ENCODE results near the gene GMPPB. TPM values are rescaled to one million over a fixed set of nuclear protein-coding genes. Genes with fewer than 3 reads are reported as not detected.
A peak's percentile ranks its signal among the peaks of the same experiment; 100 is the strongest.

GMPPB gene
- total and polyA plus RNA-seq, 2 of the 8 experiments (the other 6 are each of a cell fraction or from before 2014, with no cell fraction given): 20.9 to 23.9 TPM

- no peaks in the 10 kb centered on the region for H3K4me1 ChIP-seq (replicated peaks in 1 of 4; ENCODE audit: control insufficient read depth in 3 of 4, insufficient read depth in 4 of 4, low read length in 3 of 4)
- WGBS, 2 experiments (ENCODE audit: extremely low coverage in 1 of 2, insufficient coverage in 1 of 2, insufficient read length in 1 of 2, insufficient replicate concordance in 2 of 2, low coverage in 1 of 2, low lambda C conversion rate in 2 of 2, missing lambda C conversion rate in 1 of 2): 77% methylated on average over 7 of the region's 7 CpGs; no CpG with 5 or more reads in 1 of the 2 experiments
- TF ChIP-seq TEAD4 (IDR thresholded peaks at IDR 0.05; ENCODE audit: low read depth, low read length) (no peak), SUZ12 (IDR thresholded peaks at IDR 0.05; ENCODE audit: low read length) (no peak), CREB1 (IDR thresholded peaks at IDR 0.05) (no peak), TBP (IDR thresholded peaks at IDR 0.05; ENCODE audit: low read depth, low read length) (no peak), PHF8 (conservative IDR thresholded peaks at IDR 0.05; ENCODE audit: low read depth, low read length) (no peak), HDAC2 (IDR thresholded peaks at IDR 0.05; ENCODE audit: borderline replicate concordance in 1 of 2, low read depth in 2 of 2, low read length in 2 of 2) (no peak), CEBPB (IDR thresholded peaks at IDR 0.05; ENCODE audit: low read depth, low read length) (no peak), TCF12 (IDR thresholded peaks at IDR 0.05; ENCODE audit: low read depth, low read length) (no peak), RBBP5 (IDR thresholded peaks at IDR 0.05; ENCODE audit: borderline replicate concordance, low read depth, low read length) (no peak), TAF1 (IDR thresholded peaks at IDR 0.05; ENCODE audit: low read depth, low read length) (no peak), YY1 (IDR thresholded peaks at IDR 0.05; ENCODE audit: low read depth, low read length) (no peak), MAX (IDR thresholded peaks at IDR 0.05) (no peak), KDM1A (IDR thresholded peaks at IDR 0.05; ENCODE audit: borderline replicate concordance, low read length) (no peak)
Observed at GRCh38 chr3:49680493-49681231, 43.1 kb downstream of the GMPPB start.

More at GRCh38 chr3:49680493-49681231, 43.1 kb downstream of the GMPPB start:
- Histone ChIP-seq H3K27me3 (replicated peaks in 1 of 4; ENCODE audit: control insufficient read depth in 3 of 4, extremely low read depth in 1 of 4, insufficient read depth in 3 of 4, low read length in 3 of 4) (peaks cover 0 to 3% (median 3%) of the 10 kb centered on the region in 4 experiments; a peak in 2 of 7 replicates), H3K4me3 (ENCODE audit: extremely low read depth in 1 of 4, insufficient read depth in 2 of 4, low read depth in 3 of 4, low read length in 4 of 4) (no peak overlapping the region), H3K23ac (ENCODE audit: insufficient read length) (no peak overlapping the region), H4K91ac (replicated peaks; ENCODE audit: insufficient read length, low read length) (no peak overlapping the region), H3K27ac (ENCODE audit: low read depth, low read length) (no peak overlapping the region), H3K4ac (replicated peaks; ENCODE audit: insufficient read length, low read depth, low read length) (no peak overlapping the region), H4K20me1 (replicated peaks in 1 of 2; ENCODE audit: control insufficient read depth in 1 of 2, insufficient read depth in 2 of 2, low read length in 2 of 2) (peaks cover 0 to 21% of the 10 kb centered on the region in 2 experiments), H2BK20ac (ENCODE audit: low read length) (no peak overlapping the region), H4K5ac (ENCODE audit: insufficient read length, low read depth, low read length) (no peak overlapping the region), H3K79me2 (ENCODE audit: control insufficient read depth in 1 of 2, insufficient read depth in 2 of 2, low read length in 2 of 2) (0 out of 4 replicates have a peak, but pooled peaks cover 0 to 3% of the 10 kb centered on the region in 2 experiments), H3K14ac (ENCODE audit: insufficient read length) (no peak overlapping the region), H2BK5ac (ENCODE audit: low read depth, low read length) (no peak overlapping the region), H3K18ac (ENCODE audit: extremely low read depth, low read length) (no peak overlapping the region), H4K8ac (ENCODE audit: extremely low read depth, insufficient read depth, low read length) (peak overlapping the region; percentile 62; the same call in 1 of the 2 replicates), H2AFZ (ENCODE audit: low read length) (no peak overlapping the region), H3K4me2 (ENCODE audit: insufficient read depth in 1 of 2, low read depth in 2 of 2, low read length in 2 of 2) (no peak overlapping the region), H2AK5ac (ENCODE audit: low read depth, low read length) (no peak overlapping the region), H2BK12ac (ENCODE audit: low read depth, low read length) (no peak overlapping the region), H2BK120ac (replicated peaks; ENCODE audit: low read depth, low read length) (no peak overlapping the region), H3K23me2 (ENCODE audit: low read depth, low read length) (no peaks in the 10 kb centered on the region), H3K79me1 (ENCODE audit: low read depth, low read length) (no peaks in the 10 kb centered on the region), H3K56ac (replicated peaks; ENCODE audit: insufficient read length, low read depth, low read length) (no peak overlapping the region), H3K36me3 (ENCODE audit: control insufficient read depth in 2 of 4, insufficient read depth in 4 of 4, low read length in 3 of 4) (peaks cover 47 to 77% (median 71%) of the 10 kb centered on the region in 4 experiments), H2BK15ac (ENCODE audit: low read length) (no peak overlapping the region), H3K9ac (replicated peaks in 1 of 4; ENCODE audit: extremely low read depth in 1 of 4, low read depth in 3 of 4, low read length in 3 of 4) (no peak overlapping the region), H3K9me3 (ENCODE audit: insufficient read depth in 2 of 2, low read depth in 1 of 2, low read length in 1 of 2) (no peaks in the 10 kb centered on the region)
- FAIRE-seq (no peak), DNase-seq (ENCODE audit: low read depth in 1 of 2, low spot score in 2 of 2) (no peak)
- CTCF ChIA-PET (ENCODE audit: partially characterized antibody): interaction anchor here (0.6 to 2.3 kb wide), 5 partner anchors 20 to 209 kb away, joined by 3 to 6 read pairs (median 5); no protein-coding TSS in a partner anchor
- POLR2A ChIA-PET (ENCODE audit: partially characterized antibody): interaction anchor here (0.6 to 1.7 kb wide), 4 partner anchors 33 to 752 kb away, joined by 3 to 8 read pairs (median 3); partner anchors contain the start of gene AMIGO3

All from H1 (cell line).